K562 (cell line): ENCODE results near the gene PDE9A. TPM values are rescaled to one million over a fixed set of nuclear protein-coding genes. Genes with fewer than 3 reads are reported as not detected.

ENCODE experiments used
- ATAC-seq: fragments of 200-7000 bp; cut with Tn5 transposase; 3 replicates; pipeline ENCODE4 v1.9.1; 2020; ENCODE audit warnings: moderate library complexity
- BruUV-seq: library from RNA; stranded (reverse); fragments of 400-500 nt; replicated peaks from 2 replicates; lab custom pipeline; 2021; lab: Mats Ljungman, UMichigan
- CTCF ChIA-PET: fragments of 300-600 bp; formaldehyde crosslinking; extraction: SDS; loops from one replicate; lab custom pipeline; 2021; ENCODE audit warnings: low intra/inter-chr PET ratio; lab: Yijun Ruan, JAX
- POLR2A ChIA-PET: fragments of 300-600, 350-650 bp; sonication (Branson Sonifier 250); formaldehyde crosslinking; extraction: SDS; loops from one replicate; lab custom pipeline; 2021; ENCODE audit warnings: antibody characterized with exemption, inconsistent platforms; lab: Yijun Ruan, JAX
- DNase-seq, 4 experiments: peaks; one replicate each; pipeline versions ENCODE4 v3.0.0 to v3.0.0-alpha.2; 2011 to 2018; ENCODE audit warnings: low spot score in 3 of 4, mixed read lengths in 3 of 4; ENCODE audit errors: extremely low read depth in 1 of 4
- FAIRE-seq: peaks from 2 replicates; lab custom pipeline; 2011; peaks lifted over from hg19 to GRCh38; lab: Jason Lieb, UNC
- H2AFZ ChIP-seq: 2 replicates; pipeline ENCODE4 v1.6.0; 2011; ENCODE audit warnings: low read depth, low read length, control low read depth, inconsistent platforms
- H3K27ac ChIP-seq: fragments of 200-600 bp; 3 replicates; pipeline ENCODE4 v1.8.0; 2011; ENCODE audit warnings: low read depth, mild to moderate bottlenecking, control low read depth, inconsistent platforms, low read length, moderate library complexity, mixed read lengths; ENCODE audit errors: extremely low read depth
- H3K27me3 ChIP-seq, 2 experiments: fragments of 300-600 bp in 1 of 2; 2 replicates in 1 of 2; 3 replicates in 1 of 2; pipeline versions ENCODE4 v1.6.0 to v1.8.0; 2011; ENCODE audit warnings: inconsistent platforms in 2 of 2, low read length in 2 of 2, mild to moderate bottlenecking in 1 of 2, mixed read lengths in 1 of 2, moderate library complexity in 1 of 2; ENCODE audit not compliant: control insufficient read depth in 2 of 2, insufficient read depth in 2 of 2
- H3K36me3 ChIP-seq: fragments of 300-600 bp; 3 replicates; pipeline ENCODE4 v1.8.0; 2011; ENCODE audit warnings: mild to moderate bottlenecking, low read length, inconsistent platforms; ENCODE audit not compliant: control insufficient read depth, insufficient read depth
- H3K4me1 ChIP-seq, 2 experiments: fragments of 200-600 bp in 1 of 2; replicated peaks in 1 of 2; 2 replicates in 1 of 2; 3 replicates in 1 of 2; pipeline versions ENCODE4 v1.5.1 to v1.8.0; 2011; ENCODE audit warnings: inconsistent platforms in 2 of 2, low read length in 2 of 2, mild to moderate bottlenecking in 1 of 2, mixed read lengths in 1 of 2, moderate library complexity in 1 of 2; ENCODE audit not compliant: control insufficient read depth in 2 of 2, insufficient read depth in 2 of 2
- H3K4me2 ChIP-seq: 2 replicates; pipeline ENCODE4 v1.6.1; 2011; ENCODE audit warnings: low read length, control low read depth, inconsistent platforms, mixed read lengths; ENCODE audit not compliant: insufficient read depth
- H3K4me3 ChIP-seq: fragments of 200-600 bp; sonication (generic), shearing (Covaris generic); 2 replicates; pipeline ENCODE4 v1.5.1; 2016; ENCODE audit warnings: control low read depth, inconsistent platforms
- H3K79me2 ChIP-seq: fragments of 200-600 bp; 3 replicates; pipeline ENCODE4 v1.8.0; 2011; ENCODE audit warnings: low read length, inconsistent platforms; ENCODE audit not compliant: control insufficient read depth, insufficient read depth
- H3K9ac ChIP-seq, 2 experiments: 2 replicates each; pipeline versions ENCODE4 v1.6.0 to v1.6.1; 2011; ENCODE audit warnings: low read depth in 2 of 2, low read length in 2 of 2, control low read depth in 1 of 2, inconsistent platforms in 1 of 2, mild to moderate bottlenecking in 1 of 2, mixed read lengths in 1 of 2; ENCODE audit not compliant: insufficient read depth in 1 of 2
- H3K9me1 ChIP-seq: one replicate; pipeline ENCODE4 v1.6.0; 2011; ENCODE audit warnings: inconsistent platforms, mild to moderate bottlenecking, low read length, moderate library complexity; ENCODE audit not compliant: control insufficient read depth, insufficient read depth
- H3K9me3 ChIP-seq: replicated peaks from 2 replicates; pipeline ENCODE4 v1.5.1; 2011; ENCODE audit warnings: low read depth, low read length, inconsistent platforms; ENCODE audit not compliant: control insufficient read depth, insufficient read depth
- H4K20me1 ChIP-seq: replicated peaks from 2 replicates; pipeline ENCODE4 v1.6.1; 2011; ENCODE audit warnings: low read length, inconsistent platforms, mixed read lengths; ENCODE audit not compliant: control insufficient read depth, insufficient read depth
- PHF21A ChIP-seq: fragments of 450-650 bp; IDR thresholded peaks from 2 replicates; pipeline ENCODE4 v1.6.1; 2017; ENCODE audit warnings: low read depth, borderline replicate concordance
- WGBS: fragments of 100-300 bp; shearing (Covaris generic); methylation state at CpG from one replicate; pipeline ENCODE4 v1.1.6; 2016; ENCODE audit warnings: low coverage, mixed read lengths; ENCODE audit not compliant: insufficient coverage; ENCODE audit errors: missing lambda C conversion rate; 5-methylcytosine and 5-hydroxymethylcytosine counted together
- in situ Hi-C: fragments of 300-500 bp; cut with MboI; formaldehyde crosslinking; loops from 4 replicates; pipeline ENCODE4 v1.15.0; 2018; ENCODE audit warnings: inconsistent platforms, mixed read lengths
- intact Hi-C: fragments of 100-400 bp; cut with micrococcal nuclease; formaldehyde crosslinking; loops from 2 replicates; pipeline ENCODE4 v1.14.2; 2022
- polyA plus RNA-seq, 8 experiments: library from polyadenylated mRNA; depleted of rRNA in 4 of 8; stranded (reverse) in 5 of 8; unstranded in 3 of 8; fragments of >200 nt; fragmentation: Nextera tagmentation in 2 of 8; fragmentation: Illumina TruSeq in 1 of 8; extraction: Ambion mirVana in 2 of 8; extraction: Trizol in 1 of 8; gene quantifications; 2 replicates each; pipeline versions ENCODE4 v1.2.1 to v1.2.3, GENCODE V29; 2011 to 2014; ENCODE audit warnings: inconsistent platforms in 1 of 8, missing spikeins in 1 of 8
- total RNA-seq, 7 experiments: library from RNA; depleted of rRNA in 6 of 7; stranded (reverse); fragments of >200 nt in 6 of 7; fragmentation: Illumina TruSeq in 2 of 7; extraction: Trizol in 2 of 7; gene quantifications; 2 replicates each; pipeline versions ENCODE4 v1.2.1 to v1.2.3, GENCODE V29; 2011 to 2021; ENCODE audit warnings: low replicate concordance in 1 of 7
- TF ChIP-seq, protein P1 (sequence below): sonication (generic); formaldehyde crosslinking; IDR thresholded peaks from 2 replicates; pipeline ENCODE4 v1.9.0; 2022; ENCODE audit warnings: mild to moderate bottlenecking, missing genetic modification reagents

Gene PDE9A
- total and polyA plus RNA-seq, 9 of the 15 experiments (the other 6 are each of a cell fraction or from before 2014, with no cell fraction given): 0.07 to 0.27 TPM; not detected in 7

DNA sequence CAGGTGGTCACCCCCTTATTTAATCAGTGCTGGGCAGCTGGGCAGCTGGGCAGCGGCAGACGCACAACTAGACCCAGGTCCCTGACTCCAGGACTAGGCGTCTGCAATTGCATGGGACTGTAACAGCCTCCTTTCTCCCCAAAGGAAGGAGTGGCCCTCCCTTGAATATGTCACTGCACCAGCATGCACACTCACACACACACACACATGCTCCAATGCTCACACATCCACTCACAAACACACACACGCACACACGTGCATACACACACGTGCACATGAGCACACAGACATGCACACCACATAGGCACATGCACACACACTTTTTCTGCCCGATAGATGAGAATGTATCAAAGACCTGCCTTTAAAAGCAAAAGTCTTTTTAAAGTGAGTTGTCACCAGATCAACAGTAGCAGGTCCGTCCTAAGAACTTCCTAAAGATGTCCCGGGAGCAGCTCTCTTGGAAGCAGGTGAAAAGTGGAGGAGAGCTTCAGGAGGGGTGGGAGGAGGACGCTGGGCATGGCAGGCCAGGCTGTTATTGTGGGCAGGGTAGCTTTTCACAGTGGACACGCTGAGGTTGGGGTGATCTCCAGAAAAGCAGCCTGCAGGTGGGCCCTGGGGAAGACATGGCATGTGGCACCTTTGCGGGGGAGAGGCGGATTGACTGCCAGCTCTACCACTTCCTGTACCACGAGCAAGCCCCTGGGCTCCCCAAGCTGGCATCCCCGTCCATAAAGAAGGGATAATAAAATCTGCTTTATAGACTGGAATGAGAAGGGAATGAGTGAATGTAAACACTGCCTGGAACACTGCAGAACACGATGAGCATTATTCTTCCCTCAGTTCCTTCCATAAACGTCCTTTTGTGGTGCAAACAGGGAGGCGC is 1.7 kb downstream of the PDE9A start:
- H3K4me1 ChIP-seq: peaks cover 0 to 14% of the 10 kb centered on the region in 2 experiments; a peak in 2 of 5 replicates
- ChIA-PET CTCF (no interaction called here), POLR2A (interaction anchor here (1.2 to 2.1 kb wide), 2 partner anchors 11 to 13 kb away, joined by 4 to 10 read pairs; no protein-coding TSS in a partner anchor)
- WGBS: 7% methylated on average over 18 of the region's 18 CpGs
- DNase-seq (no peak), FAIRE-seq (no peak), ATAC-seq (no peak)
- no peaks in the 10 kb centered on the region for H3K79me2 ChIP-seq
- H3K9me3 ChIP-seq: no peaks in the 10 kb centered on the region
- no peaks in the 10 kb centered on the region for H3K36me3 ChIP-seq
- H3K9ac ChIP-seq: no peak overlapping the region
- no TSS peak for BruUV-seq
- H3K4me3 ChIP-seq: no peak overlapping the region
- intact Hi-C loops: no loop called here
- TF ChIP-seq, protein P1, sequence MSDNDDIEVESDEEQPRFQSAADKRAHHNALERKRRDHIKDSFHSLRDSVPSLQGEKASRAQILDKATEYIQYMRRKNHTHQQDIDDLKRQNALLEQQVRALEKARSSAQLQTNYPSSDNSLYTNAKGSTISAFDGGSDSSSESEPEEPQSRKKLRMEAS: 0 out of 2 replicates have a peak, but pooled peaks have one; percentile 29
- TF ChIP-seq PHF21A: no peak
- H4K20me1 ChIP-seq: peaks cover 45% of the 10 kb centered on the region
- H2AFZ ChIP-seq: no peak overlapping the region
- in situ Hi-C loops: no loop called here
- no peaks in the 10 kb centered on the region for H3K9me1 ChIP-seq
- H3K27ac ChIP-seq: no peak overlapping the region
- H3K4me2 ChIP-seq: no peak overlapping the region
- peaks cover 78 to 92% of the 10 kb centered on the region in 2 experiments for H3K27me3 ChIP-seq
